PFSK-1 (cell line): Measurements from ENCODE around the gene FEM1B.

ENCODE experiments used
- POLR2AphosphoS5 ChIP-seq: IDR thresholded peaks from 2 replicates; pipeline ENCODE4 v1.6.1; 2012; ENCODE audit warnings: low read depth, mild to moderate bottlenecking, control low read depth, low read length, moderate library complexity
- SIN3A ChIP-seq: IDR thresholded peaks from 2 replicates; pipeline ENCODE4 v1.6.1; 2012; ENCODE audit warnings: mild to moderate bottlenecking, low read length, moderate library complexity, borderline replicate concordance; ENCODE audit not compliant: insufficient read depth
- TF ChIP-seq, protein P1 (sequence below), 2 experiments: IDR thresholded peaks; 2 replicates each; pipeline versions ENCODE4 v1.6.1 to v1.8.0; 2011 to 2012; ENCODE audit warnings: low read depth in 2 of 2, low read length in 2 of 2, control low read depth in 1 of 2, inconsistent platforms in 1 of 2, mild to moderate bottlenecking in 1 of 2, moderate library complexity in 1 of 2; ENCODE audit not compliant: insufficient read depth in 1 of 2

DNA sequence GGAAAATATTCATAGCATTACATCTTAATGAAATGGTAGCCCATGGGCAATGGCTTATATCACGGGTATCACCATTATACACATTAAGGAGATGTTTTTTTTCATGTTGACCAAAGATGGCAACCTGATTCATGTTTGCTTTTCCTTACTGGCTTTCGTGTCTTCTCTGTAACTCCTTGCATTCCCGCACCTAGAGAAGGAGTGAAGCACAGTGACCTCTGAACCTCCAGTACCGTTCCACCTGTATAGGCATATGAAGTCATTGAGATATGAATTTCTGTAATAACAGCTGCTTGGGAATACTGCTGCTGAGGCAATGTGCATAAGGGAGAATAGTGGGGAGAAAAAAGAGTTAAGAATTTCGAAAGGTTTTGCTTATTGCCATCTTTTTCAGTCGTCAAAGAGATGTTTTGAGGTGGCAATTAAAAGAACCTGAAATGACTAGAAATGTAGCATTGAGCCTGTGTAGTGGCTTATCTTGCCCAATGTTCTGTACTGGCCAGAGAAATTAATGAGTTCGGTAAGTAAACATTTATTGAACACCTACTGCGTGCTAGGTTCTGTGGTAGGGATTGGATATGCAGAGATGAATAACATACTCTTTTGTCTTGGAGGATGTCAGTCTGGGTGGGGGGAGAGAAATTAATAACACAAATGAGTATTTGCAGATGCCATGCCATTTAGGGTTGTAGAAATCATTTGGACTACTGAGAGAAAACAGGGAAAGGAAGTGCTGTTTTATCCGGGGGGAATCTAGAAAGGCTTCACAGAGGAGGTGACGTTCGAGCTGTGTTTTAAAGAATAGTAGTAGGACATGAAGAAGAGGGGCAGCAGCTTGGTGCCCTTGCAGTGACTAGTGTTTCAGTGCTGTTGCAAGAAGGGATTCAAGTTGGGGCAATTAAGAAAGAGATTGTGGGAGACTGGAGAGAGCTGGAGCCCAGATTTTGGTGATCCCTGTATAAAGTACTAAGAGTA is 2.5 kb downstream of the FEM1B start:
- TF ChIP-seq SIN3A (no peak), POLR2AphosphoS5 (no peak)
- TF ChIP-seq, protein P1, sequence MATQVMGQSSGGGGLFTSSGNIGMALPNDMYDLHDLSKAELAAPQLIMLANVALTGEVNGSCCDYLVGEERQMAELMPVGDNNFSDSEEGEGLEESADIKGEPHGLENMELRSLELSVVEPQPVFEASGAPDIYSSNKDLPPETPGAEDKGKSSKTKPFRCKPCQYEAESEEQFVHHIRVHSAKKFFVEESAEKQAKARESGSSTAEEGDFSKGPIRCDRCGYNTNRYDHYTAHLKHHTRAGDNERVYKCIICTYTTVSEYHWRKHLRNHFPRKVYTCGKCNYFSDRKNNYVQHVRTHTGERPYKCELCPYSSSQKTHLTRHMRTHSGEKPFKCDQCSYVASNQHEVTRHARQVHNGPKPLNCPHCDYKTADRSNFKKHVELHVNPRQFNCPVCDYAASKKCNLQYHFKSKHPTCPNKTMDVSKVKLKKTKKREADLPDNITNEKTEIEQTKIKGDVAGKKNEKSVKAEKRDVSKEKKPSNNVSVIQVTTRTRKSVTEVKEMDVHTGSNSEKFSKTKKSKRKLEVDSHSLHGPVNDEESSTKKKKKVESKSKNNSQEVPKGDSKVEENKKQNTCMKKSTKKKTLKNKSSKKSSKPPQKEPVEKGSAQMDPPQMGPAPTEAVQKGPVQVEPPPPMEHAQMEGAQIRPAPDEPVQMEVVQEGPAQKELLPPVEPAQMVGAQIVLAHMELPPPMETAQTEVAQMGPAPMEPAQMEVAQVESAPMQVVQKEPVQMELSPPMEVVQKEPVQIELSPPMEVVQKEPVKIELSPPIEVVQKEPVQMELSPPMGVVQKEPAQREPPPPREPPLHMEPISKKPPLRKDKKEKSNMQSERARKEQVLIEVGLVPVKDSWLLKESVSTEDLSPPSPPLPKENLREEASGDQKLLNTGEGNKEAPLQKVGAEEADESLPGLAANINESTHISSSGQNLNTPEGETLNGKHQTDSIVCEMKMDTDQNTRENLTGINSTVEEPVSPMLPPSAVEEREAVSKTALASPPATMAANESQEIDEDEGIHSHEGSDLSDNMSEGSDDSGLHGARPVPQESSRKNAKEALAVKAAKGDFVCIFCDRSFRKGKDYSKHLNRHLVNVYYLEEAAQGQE (IDR thresholded peaks at IDR 0.05; ENCODE audit: insufficient read depth in 1 of 2, low read depth in 2 of 2, low read length in 2 of 2), result no peak
